ENCODE results near the gene SIAE. TPM values are rescaled to one million over a fixed set of nuclear protein-coding genes. Genes with fewer than 3 reads are reported as not detected.

Gene SIAE
- polyA plus RNA-seq, 3 donors: 6.7 to 8.9 (median 7.8) TPM

DNA sequence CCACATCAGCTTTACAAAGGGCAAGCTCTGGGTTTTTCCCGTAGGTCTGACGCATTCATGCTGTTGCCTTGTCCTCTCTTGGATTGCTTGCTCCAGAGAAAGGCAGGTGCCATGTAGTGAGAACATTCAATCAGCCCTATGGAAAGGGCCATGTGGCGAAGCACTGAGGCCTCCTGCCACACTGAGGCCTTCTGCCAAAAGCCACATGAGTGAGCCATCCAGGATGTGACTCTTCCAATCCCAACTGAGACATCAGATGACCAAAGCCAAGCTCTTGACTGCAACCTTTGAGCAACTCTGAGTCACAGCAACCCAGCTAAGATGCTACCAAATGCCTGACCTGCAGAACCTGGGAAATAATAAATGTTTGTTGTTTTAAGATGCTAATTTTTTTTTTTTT, 71.3 kb downstream of the SIAE start:
- Histone ChIP-seq H3K4me2 (replicated peaks; ENCODE audit: extremely low read depth, low read length, poor library complexity, severe bottlenecking) (no peak overlapping the region), H2AFZ (ENCODE audit: insufficient read depth, low read depth, low read length, poor library complexity, severe bottlenecking) (no peak overlapping the region), H3K36me3 (replicated peaks in 1 of 2; ENCODE audit: control insufficient read depth in 1 of 2, insufficient read depth in 2 of 2, low read length in 2 of 2) (no peaks in the 10 kb centered on the region), H3K9me3 (replicated peaks in 1 of 2; ENCODE audit: control insufficient read depth in 1 of 2, insufficient read depth in 1 of 2, low read length in 2 of 2) (no peaks in the 10 kb centered on the region), H3K27me3 (ENCODE audit: control insufficient read depth in 2 of 2, insufficient read depth in 2 of 2, low read length in 2 of 2) (peaks cover 0 to 2% of the 10 kb centered on the region in 2 donors), H3K4me3 (replicated peaks in 1 of 3; ENCODE audit: low read depth in 2 of 3, low read length in 3 of 3) (no peak overlapping the region), H4K20me1 (ENCODE audit: insufficient read depth, low read length) (no peaks in the 10 kb centered on the region), H3K27ac (ENCODE audit: low read depth in 1 of 2, low read length in 2 of 2) (no peak overlapping the region), H3K4me1 (ENCODE audit: control insufficient read depth in 1 of 2, insufficient read depth in 2 of 2, low read length in 2 of 2) (peaks cover 13 to 15% of the 10 kb centered on the region in 2 donors), H3K79me2 (ENCODE audit: insufficient read depth, low read length) (no peaks in the 10 kb centered on the region), H3K9ac (ENCODE audit: insufficient read depth, low read length, poor library complexity, severe bottlenecking) (no peak overlapping the region)
- no peaks in the 10 kb centered on the region for H3K9me3 Mint-ChIP-seq
- DNase-seq: peak in 1 of 3 donors; percentile 18
- peaks cover 0 to 5% (median 1%) of the 10 kb centered on the region in 3 donors for H3K27me3 Mint-ChIP-seq (ENCODE audit: low read depth in 3 of 3)
- TF ChIP-seq, protein P1, sequence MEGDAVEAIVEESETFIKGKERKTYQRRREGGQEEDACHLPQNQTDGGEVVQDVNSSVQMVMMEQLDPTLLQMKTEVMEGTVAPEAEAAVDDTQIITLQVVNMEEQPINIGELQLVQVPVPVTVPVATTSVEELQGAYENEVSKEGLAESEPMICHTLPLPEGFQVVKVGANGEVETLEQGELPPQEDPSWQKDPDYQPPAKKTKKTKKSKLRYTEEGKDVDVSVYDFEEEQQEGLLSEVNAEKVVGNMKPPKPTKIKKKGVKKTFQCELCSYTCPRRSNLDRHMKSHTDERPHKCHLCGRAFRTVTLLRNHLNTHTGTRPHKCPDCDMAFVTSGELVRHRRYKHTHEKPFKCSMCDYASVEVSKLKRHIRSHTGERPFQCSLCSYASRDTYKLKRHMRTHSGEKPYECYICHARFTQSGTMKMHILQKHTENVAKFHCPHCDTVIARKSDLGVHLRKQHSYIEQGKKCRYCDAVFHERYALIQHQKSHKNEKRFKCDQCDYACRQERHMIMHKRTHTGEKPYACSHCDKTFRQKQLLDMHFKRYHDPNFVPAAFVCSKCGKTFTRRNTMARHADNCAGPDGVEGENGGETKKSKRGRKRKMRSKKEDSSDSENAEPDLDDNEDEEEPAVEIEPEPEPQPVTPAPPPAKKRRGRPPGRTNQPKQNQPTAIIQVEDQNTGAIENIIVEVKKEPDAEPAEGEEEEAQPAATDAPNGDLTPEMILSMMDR (IDR thresholded peaks at IDR 0.05): no peak
- intact Hi-C loops (cut with micrococcal nuclease): no loop called here
- H3K4me1 Mint-ChIP-seq: peaks cover 8% of the 10 kb centered on the region
- no peak overlapping the region for H3K4me3 Mint-ChIP-seq
- no peak overlapping the region for H3K27ac Mint-ChIP-seq
- WGBS (ENCODE audit: insufficient coverage): 100% methylated on average over 1 of the region's 3 CpGs
- H3K36me3 Mint-ChIP-seq: no peaks in the 10 kb centered on the region

DNA sequence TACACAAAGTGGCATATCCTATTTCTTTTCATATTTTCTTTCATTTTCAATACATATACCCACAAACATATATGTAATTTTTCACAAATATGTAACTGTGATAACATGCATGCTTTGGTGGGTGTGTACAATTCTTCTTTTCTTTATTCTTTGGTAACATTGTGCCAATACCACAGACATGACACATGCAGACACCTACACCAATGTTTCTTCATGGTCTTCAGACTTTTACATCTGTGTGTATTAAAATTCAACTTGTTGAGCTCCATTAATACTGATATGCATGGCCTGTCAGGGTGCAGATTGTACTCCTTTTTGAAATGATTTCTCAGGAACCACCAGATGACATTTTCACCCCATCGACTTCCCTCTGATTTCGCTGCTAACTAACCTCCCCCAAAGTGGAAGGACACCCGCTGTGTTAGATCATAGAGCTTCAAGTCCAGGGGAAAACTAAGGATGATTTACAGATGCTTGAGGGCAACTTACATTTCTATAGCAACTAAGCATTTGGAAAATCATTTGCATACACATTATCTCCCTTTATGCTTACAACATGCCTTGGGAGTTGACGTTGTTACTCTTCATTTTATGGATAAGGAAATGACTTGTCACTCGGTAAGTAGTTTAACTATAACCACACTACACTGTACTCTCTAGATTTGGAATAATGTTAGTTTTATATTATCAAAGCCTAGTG, 72.8 kb downstream of the SIAE start:
- no peaks in the 10 kb centered on the region for H3K9me3 ChIP-seq (replicated peaks in 1 of 2; ENCODE audit: control insufficient read depth in 1 of 2, insufficient read depth in 1 of 2, low read length in 2 of 2)
- no peaks in the 10 kb centered on the region for H3K9me3 Mint-ChIP-seq
- H4K20me1 ChIP-seq (ENCODE audit: insufficient read depth, low read length): no peaks in the 10 kb centered on the region
- H3K27me3 Mint-ChIP-seq (ENCODE audit: low read depth in 3 of 3): peaks cover 0 to 8% (median 3%) of the 10 kb centered on the region in 3 donors
- H3K4me1 Mint-ChIP-seq: peaks cover 4% of the 10 kb centered on the region
- H3K79me2 ChIP-seq (ENCODE audit: insufficient read depth, low read length): no peaks in the 10 kb centered on the region
- H3K36me3 ChIP-seq (replicated peaks in 1 of 2; ENCODE audit: control insufficient read depth in 1 of 2, insufficient read depth in 2 of 2, low read length in 2 of 2): no peaks in the 10 kb centered on the region
- no peak overlapping the region for H3K4me3 Mint-ChIP-seq
- no peak for DNase-seq
- no peak overlapping the region for H3K4me2 ChIP-seq (replicated peaks; ENCODE audit: extremely low read depth, low read length, poor library complexity, severe bottlenecking)
- H3K4me3 ChIP-seq (replicated peaks in 1 of 3; ENCODE audit: low read depth in 2 of 3, low read length in 3 of 3): no peak overlapping the region
- no peaks in the 10 kb centered on the region for H3K36me3 Mint-ChIP-seq
- H2AFZ ChIP-seq (ENCODE audit: insufficient read depth, low read depth, low read length, poor library complexity, severe bottlenecking): no peak overlapping the region
- intact Hi-C loops (cut with micrococcal nuclease): no loop called here
- TF ChIP-seq, protein P1 (IDR thresholded peaks at IDR 0.05): no peak
- no peak overlapping the region for H3K27ac Mint-ChIP-seq
- WGBS (ENCODE audit: insufficient coverage): 80% methylated on average over 2 of the region's 5 CpGs
- H3K4me1 ChIP-seq (ENCODE audit: control insufficient read depth in 1 of 2, insufficient read depth in 2 of 2, low read length in 2 of 2): peaks cover 7 to 9% of the 10 kb centered on the region in 2 donors
- peaks cover 0 to 2% of the 10 kb centered on the region in 2 donors for H3K27me3 ChIP-seq (ENCODE audit: control insufficient read depth in 2 of 2, insufficient read depth in 2 of 2, low read length in 2 of 2)
- H3K27ac ChIP-seq (ENCODE audit: low read depth in 1 of 2, low read length in 2 of 2): no peak overlapping the region
- H3K9ac ChIP-seq (ENCODE audit: insufficient read depth, low read length, poor library complexity, severe bottlenecking): no peak overlapping the region

Data from CD14-positive monocyte (primary cell).